ENCODE data around the gene B9D2. TPM values are rescaled to one million over a fixed set of nuclear protein-coding genes. Genes with fewer than 3 reads are reported as not detected.

Gene B9D2
- total RNA-seq, 1 experiment from 2014 or later = 7.3 TPM

- no peaks in the 10 kb centered on the region for H3K9me2 ChIP-seq (ENCODE audit: insufficient read depth)
- DNase-seq (ENCODE audit: low read depth, low spot score) = no peak
- TF ChIP-seq JUND (IDR thresholded peaks at IDR 0.05) = no peak
- no peak for TF ChIP-seq CEBPB (IDR thresholded peaks at IDR 0.05; ENCODE audit: low read depth)
- TF ChIP-seq RAD21 (IDR thresholded peaks at IDR 0.05; ENCODE audit: low read depth) = no peak
- TF ChIP-seq TCF7L2 (IDR thresholded peaks at IDR 0.05; ENCODE audit: borderline replicate concordance, extremely low read depth, insufficient read depth, insufficient read length) = no peak
- no peak for TF ChIP-seq YY1 (IDR thresholded peaks at IDR 0.05; ENCODE audit: extremely low read depth, insufficient replicate concordance, low read depth, low read length)
- no peak for TF ChIP-seq POLR2AphosphoS5 (IDR thresholded peaks at IDR 0.05; ENCODE audit: low read depth, low read length)
- TF ChIP-seq CTCF (IDR thresholded peaks at IDR 0.05 in 2 of 3, conservative IDR thresholded peaks at IDR 0.05 in 1 of 3; ENCODE audit: borderline replicate concordance in 1 of 3, insufficient read depth in 1 of 3, low read depth in 2 of 3, low read length in 2 of 3) = no peak
- TF ChIP-seq EZH2phosphoT487 (IDR thresholded peaks at IDR 0.05; ENCODE audit: borderline replicate concordance) = no peak
- no peak for TF ChIP-seq ELF1 (IDR thresholded peaks at IDR 0.05; ENCODE audit: borderline replicate concordance, low read depth)
- no peak for TF ChIP-seq POLR2A (IDR thresholded peaks at IDR 0.05; ENCODE audit: borderline replicate concordance, extremely low read depth, insufficient read depth, insufficient read length)
- no peak for TF ChIP-seq SIN3A (IDR thresholded peaks at IDR 0.05; ENCODE audit: low read depth)
- TF ChIP-seq EZH2 (IDR thresholded peaks at IDR 0.05) = no peak
- TF ChIP-seq EGR1 (IDR thresholded peaks at IDR 0.05; ENCODE audit: low read depth) = no peak
- TF ChIP-seq ZFX (IDR thresholded peaks at IDR 0.05) = no peak
- no peak for TF ChIP-seq FOSL1 (IDR thresholded peaks at IDR 0.05; ENCODE audit: low read depth)
- TF ChIP-seq ZBTB33 (IDR thresholded peaks at IDR 0.05; ENCODE audit: extremely low read depth, insufficient replicate concordance, low read length) = no peak
- TF ChIP-seq SP1 (IDR thresholded peaks at IDR 0.05; ENCODE audit: low read depth) = no peak
- no peak for TF ChIP-seq ZNF274 (IDR thresholded peaks at IDR 0.05; ENCODE audit: low read depth, low read length)
- TF ChIP-seq, protein P1, sequence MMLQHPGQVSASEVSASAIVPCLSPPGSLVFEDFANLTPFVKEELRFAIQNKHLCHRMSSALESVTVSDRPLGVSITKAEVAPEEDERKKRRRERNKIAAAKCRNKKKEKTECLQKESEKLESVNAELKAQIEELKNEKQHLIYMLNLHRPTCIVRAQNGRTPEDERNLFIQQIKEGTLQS (IDR thresholded peaks at IDR 0.05) = no peak
- TF ChIP-seq CBX3 (IDR thresholded peaks at IDR 0.05; ENCODE audit: low read depth) = no peak
- ChIA-PET CTCF (interaction anchor here (2.3 kb wide), 1 partner anchor 250 kb away, joined by 13 read pairs; no protein-coding TSS in a partner anchor), RAD21 (ENCODE audit: low non-redundant PET in 1 of 2, low total read pairs in 2 of 2, uncharacterized antibody in 2 of 2, unreplicated experiment in 2 of 2) (no interaction called here), POLR2A (no interaction called here)
- H3K27ac ChIP-seq (ENCODE audit: low read depth, low read length) = no peak overlapping the region
- H3K4me2 ChIP-seq (ENCODE audit: low read length) = no peak overlapping the region
- intact Hi-C loops (cut with micrococcal nuclease) = loop anchor here (5.0 kb wide), 1 partner anchor 252 kb away; no protein-coding TSS in a partner anchor
- peaks cover 5 to 25% of the 10 kb centered on the region in 2 experiments; a peak in 3 of 4 replicates for H3K36me3 ChIP-seq (ENCODE audit: control insufficient read depth in 1 of 2, insufficient read depth in 2 of 2, low read length in 2 of 2)
- no peaks in the 10 kb centered on the region for H3K27me3 ChIP-seq (ENCODE audit: insufficient read depth, low read length)
- no peaks in the 10 kb centered on the region for H3K9me3 ChIP-seq (ENCODE audit: control insufficient read depth in 1 of 2, insufficient read depth in 1 of 2, low read depth in 1 of 2, low read length in 2 of 2)
- no peak overlapping the region for H2AFZ ChIP-seq (ENCODE audit: low read depth, low read length, poor library complexity, severe bottlenecking)
- no peak overlapping the region for H3K4me3 ChIP-seq (replicated peaks in 1 of 2; ENCODE audit: low read depth in 1 of 2, low read length in 2 of 2)
- H3K4me1 ChIP-seq (ENCODE audit: control insufficient read depth in 1 of 2, insufficient read depth in 2 of 2, low read length in 2 of 2) = peaks cover 0 to 15% of the 10 kb centered on the region in 2 experiments; a peak in 3 of 4 replicates
- ATAC-seq = no peak
- no peaks in the 10 kb centered on the region for H3K79me2 ChIP-seq (ENCODE audit: insufficient read depth, low read length)
- no peak overlapping the region for H3K9ac ChIP-seq (ENCODE audit: low read length)
- H4K20me1 ChIP-seq (ENCODE audit: insufficient read depth) = no peaks in the 10 kb centered on the region
- no TSS peak for BruUV-seq (replicated peaks)
Measured at GRCh38 chr19:41320568-41320967, 43.4 kb downstream of the B9D2 start.
